GM13977 (cell line): Measurements from ENCODE around the gene PCDHGA11.

Experiments
- DNase-seq: peaks from one replicate; pipeline ENCODE4 v3.0.0; 2012; ENCODE audit warnings: low spot score
- CTCF ChIP-seq: IDR thresholded peaks from 2 replicates; pipeline ENCODE4 v1.5.1; 2012; ENCODE audit warnings: mild to moderate bottlenecking, control low read depth; ENCODE audit not compliant: insufficient read depth; ENCODE audit errors: extremely low read depth, missing control alignments
- in situ Hi-C: fragments of 300-500 bp; cut with MboI; formaldehyde crosslinking; loops from one replicate; pipeline ENCODE4 v1.12.0; 2022; ENCODE audit warnings: low sequenced_read_pairs, low pct_unique_long_range_greater_than_20kb, mixed read lengths, inconsistent platforms; ENCODE audit not compliant: unreplicated experiment

PCDHGA11 gene

DNA sequence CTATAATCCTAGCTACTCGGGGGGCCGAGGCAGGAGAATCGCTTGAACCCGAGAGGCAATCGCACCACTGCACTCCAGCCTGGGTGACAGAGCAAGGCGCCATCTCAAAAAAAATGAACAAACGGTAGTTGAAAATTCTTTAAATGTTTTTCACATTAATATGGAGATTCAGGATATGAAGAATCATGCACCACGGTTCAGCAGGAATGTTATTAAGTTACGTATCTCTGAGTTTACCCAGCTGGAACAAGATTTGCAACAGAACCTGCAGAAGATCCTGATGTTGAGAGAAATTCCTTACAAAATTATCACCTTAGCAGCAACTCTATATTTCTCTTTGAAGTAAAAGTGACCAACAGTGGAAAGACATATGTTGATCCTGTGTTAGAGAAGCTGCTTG, 19.5 kb downstream of the PCDHGA11 start:
- no peak for TF ChIP-seq CTCF
- DNase-seq = no peak
- in situ Hi-C loops = no loop called here

- no peak for DNase-seq
- in situ Hi-C loops = no loop called here
- TF ChIP-seq CTCF = no peak
Measured at GRCh38 chr5:141441571-141442170, 20.8 kb downstream of the PCDHGA11 start.

DNA sequence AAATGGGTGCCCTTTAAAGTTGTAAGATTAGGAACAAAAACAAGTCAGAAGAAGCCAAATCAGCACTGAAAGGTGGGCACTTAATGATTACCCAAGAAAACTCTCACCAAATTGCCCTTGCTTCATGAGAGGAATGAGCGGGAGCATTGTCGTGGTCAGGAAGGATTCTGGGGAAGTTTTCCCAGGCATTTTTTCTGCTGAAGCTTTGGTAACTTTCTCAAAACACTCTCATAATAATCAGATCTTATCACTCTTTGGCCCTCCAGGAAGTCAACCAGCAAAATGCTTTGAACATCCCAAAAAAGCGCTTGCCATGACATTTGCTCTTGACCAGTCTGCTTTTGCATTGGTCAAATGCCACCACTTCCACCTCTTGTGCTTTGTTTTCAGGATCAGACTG, 44.5 kb downstream of the PCDHGA11 start:
- in situ Hi-C loops = no loop called here
- no peak for DNase-seq
- no peak for TF ChIP-seq CTCF
